OCI-LY1 (cell line): ENCODE data around the gene CACNA1D.

ENCODE experiments used
- H2AFZ ChIP-seq: fragments of 200-600 bp; sonication (generic), shearing (Covaris generic); 2 replicates; pipeline ENCODE4 v1.6.0; 2014; ENCODE audit warnings: antibody characterized with exemption, mild to moderate bottlenecking, low read length
- H3F3A ChIP-seq: fragments of 200-600 bp; sonication (generic), shearing (Covaris generic); 2 replicates; pipeline ENCODE4 v1.6.0; 2014; ENCODE audit warnings: mild to moderate bottlenecking, antibody characterized with exemption, low read length, moderate library complexity; ENCODE audit not compliant: insufficient read depth
- H3K27ac ChIP-seq: fragments of 200-600 bp; sonication (generic); 2 replicates; pipeline ENCODE4 v1.5.1; 2014; ENCODE audit warnings: low read length, mixed run types, mild to moderate bottlenecking, low read depth; ENCODE audit not compliant: poor library complexity, severe bottlenecking
- H3K27me3 ChIP-seq: fragments of 200-600 bp; sonication (generic); 2 replicates; pipeline ENCODE4 v1.6.0; 2014; ENCODE audit warnings: antibody characterized with exemption, mild to moderate bottlenecking, low read length, moderate library complexity; ENCODE audit not compliant: insufficient read depth
- H3K36me3 ChIP-seq: fragments of 200-600 bp; sonication (generic); 2 replicates; pipeline ENCODE4 v1.6.1; 2014; ENCODE audit warnings: mild to moderate bottlenecking, antibody characterized with exemption, low read length, moderate library complexity, mixed read lengths; ENCODE audit not compliant: insufficient read depth
- H3K4me1 ChIP-seq: fragments of 200-600 bp; sonication (generic); 2 replicates; pipeline ENCODE4 v1.5.1; 2014; ENCODE audit warnings: mild to moderate bottlenecking, low read length, moderate library complexity; ENCODE audit not compliant: insufficient read depth, severe bottlenecking
- H3K4me2 ChIP-seq: fragments of 200-600 bp; sonication (generic), shearing (Covaris generic); 2 replicates; pipeline ENCODE4 v1.6.1; 2014; ENCODE audit warnings: low read length
- H3K4me3 ChIP-seq: fragments of 200-600 bp; sonication (generic); 2 replicates; pipeline ENCODE4 v1.5.1; 2014; ENCODE audit warnings: low read length, low read depth, mild to moderate bottlenecking, mixed read lengths; ENCODE audit not compliant: poor library complexity, severe bottlenecking
- H3K79me2 ChIP-seq: fragments of 200-600 bp; shearing (Covaris generic); 2 replicates; pipeline ENCODE4 v1.6.1; 2016; ENCODE audit warnings: mixed run types, low read length, mixed read lengths; ENCODE audit not compliant: insufficient read depth
- H3K9ac ChIP-seq: fragments of 200-600 bp; sonication (generic), shearing (Covaris generic); 2 replicates; pipeline ENCODE4 v1.6.1; 2014; ENCODE audit warnings: mild to moderate bottlenecking, low read length, mixed read lengths
- H3K9me2 ChIP-seq: fragments of 200-600 bp; sonication (generic), shearing (Covaris generic); 2 replicates; pipeline ENCODE4 v1.6.1; 2014; ENCODE audit warnings: low read depth, mild to moderate bottlenecking, low read length, mixed read lengths
- H3K9me3 ChIP-seq: fragments of 200-600 bp; shearing (Covaris generic); 2 replicates; pipeline ENCODE4 v1.6.1; 2014; ENCODE audit warnings: low read length, mixed read lengths
- H4K20me1 ChIP-seq: fragments of 200-600 bp; sonication (generic), shearing (Covaris generic); 2 replicates; pipeline ENCODE4 v1.6.0; 2016; ENCODE audit warnings: mild to moderate bottlenecking, low read length; ENCODE audit not compliant: insufficient read depth
- EZH2 ChIP-seq: fragments of 200-600 bp; sonication (generic), shearing (Covaris generic); IDR thresholded peaks from 2 replicates; pipeline ENCODE4 v1.8.0; 2017; ENCODE audit warnings: borderline replicate concordance, mixed run types, mild to moderate bottlenecking, antibody characterized with exemption, low read length, moderate library complexity, mixed read lengths
- TF ChIP-seq, protein P1 (sequence below): fragments of 200-600 bp; sonication (generic), shearing (Covaris generic); IDR thresholded peaks from 2 replicates; pipeline ENCODE4 v1.5.1; 2017; ENCODE audit warnings: mild to moderate bottlenecking, antibody characterized with exemption, low read length, moderate library complexity, mixed read lengths

CACNA1D gene

DNA sequence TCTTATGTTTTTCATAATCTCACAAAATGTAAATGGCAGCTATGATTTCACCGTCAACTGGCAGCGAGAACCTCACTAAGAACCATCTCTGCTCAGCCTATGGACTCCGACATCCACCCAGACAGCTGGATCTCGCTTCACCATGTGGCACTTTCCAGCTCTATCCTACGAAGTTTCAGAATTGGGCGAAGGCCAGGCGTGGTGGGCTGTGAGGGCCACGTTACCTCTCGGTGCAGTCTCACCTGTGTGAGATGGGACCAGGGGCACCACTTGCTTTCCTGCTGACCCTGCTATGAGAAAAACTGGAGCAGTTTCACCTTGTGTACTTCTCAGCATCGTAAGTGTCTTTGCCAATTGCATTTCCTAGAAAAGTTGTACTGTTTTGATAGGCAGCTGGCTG is 319.5 kb downstream of the CACNA1D start:
- TF ChIP-seq EZH2: no peak
- TF ChIP-seq, protein P1, sequence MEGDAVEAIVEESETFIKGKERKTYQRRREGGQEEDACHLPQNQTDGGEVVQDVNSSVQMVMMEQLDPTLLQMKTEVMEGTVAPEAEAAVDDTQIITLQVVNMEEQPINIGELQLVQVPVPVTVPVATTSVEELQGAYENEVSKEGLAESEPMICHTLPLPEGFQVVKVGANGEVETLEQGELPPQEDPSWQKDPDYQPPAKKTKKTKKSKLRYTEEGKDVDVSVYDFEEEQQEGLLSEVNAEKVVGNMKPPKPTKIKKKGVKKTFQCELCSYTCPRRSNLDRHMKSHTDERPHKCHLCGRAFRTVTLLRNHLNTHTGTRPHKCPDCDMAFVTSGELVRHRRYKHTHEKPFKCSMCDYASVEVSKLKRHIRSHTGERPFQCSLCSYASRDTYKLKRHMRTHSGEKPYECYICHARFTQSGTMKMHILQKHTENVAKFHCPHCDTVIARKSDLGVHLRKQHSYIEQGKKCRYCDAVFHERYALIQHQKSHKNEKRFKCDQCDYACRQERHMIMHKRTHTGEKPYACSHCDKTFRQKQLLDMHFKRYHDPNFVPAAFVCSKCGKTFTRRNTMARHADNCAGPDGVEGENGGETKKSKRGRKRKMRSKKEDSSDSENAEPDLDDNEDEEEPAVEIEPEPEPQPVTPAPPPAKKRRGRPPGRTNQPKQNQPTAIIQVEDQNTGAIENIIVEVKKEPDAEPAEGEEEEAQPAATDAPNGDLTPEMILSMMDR: no peak
- H3K79me2 ChIP-seq: no peaks in the 10 kb centered on the region
- H3K4me3 ChIP-seq: no peak overlapping the region
- no peaks in the 10 kb centered on the region for H3K9me3 ChIP-seq
- no peaks in the 10 kb centered on the region for H3K9me2 ChIP-seq
- no peak overlapping the region for H2AFZ ChIP-seq
- H3K4me2 ChIP-seq: no peak overlapping the region
- H3K27ac ChIP-seq: no peak overlapping the region
- no peaks in the 10 kb centered on the region for H4K20me1 ChIP-seq
- H3K4me1 ChIP-seq: no peaks in the 10 kb centered on the region
- H3K9ac ChIP-seq: no peak overlapping the region
- no peaks in the 10 kb centered on the region for H3K27me3 ChIP-seq
- H3F3A ChIP-seq: no peaks in the 10 kb centered on the region
- H3K36me3 ChIP-seq: no peaks in the 10 kb centered on the region

DNA sequence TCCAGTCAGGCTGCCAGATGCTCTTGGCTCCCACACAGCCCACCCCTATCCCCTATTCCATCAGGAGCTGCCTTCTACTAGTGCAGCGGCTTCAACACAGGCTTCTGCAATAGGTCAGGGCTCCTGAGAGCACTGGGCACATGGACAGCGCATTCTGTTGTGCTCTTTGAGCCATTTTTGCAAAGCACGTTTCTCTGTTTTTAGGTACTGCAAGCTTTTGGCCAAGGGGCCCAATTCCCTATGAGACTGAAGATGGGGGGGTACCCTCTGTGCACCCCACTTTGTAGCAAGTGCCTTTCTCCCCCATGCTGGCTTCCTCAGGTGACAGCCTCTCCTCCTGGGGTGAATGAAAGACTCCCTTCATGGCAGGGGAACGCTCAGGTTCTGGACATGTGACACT is 320.7 kb downstream of the CACNA1D start:
- Histone ChIP-seq H3K79me2 (no peaks in the 10 kb centered on the region), H2AFZ (no peak overlapping the region), H3K4me3 (no peak overlapping the region), H3K4me1 (no peaks in the 10 kb centered on the region), H3K36me3 (no peaks in the 10 kb centered on the region), H3K27me3 (no peaks in the 10 kb centered on the region), H3K4me2 (no peak overlapping the region), H3K27ac (no peak overlapping the region), H3K9me3 (no peaks in the 10 kb centered on the region), H3K9me2 (no peaks in the 10 kb centered on the region), H3K9ac (no peak overlapping the region), H3F3A (no peaks in the 10 kb centered on the region), H4K20me1 (no peaks in the 10 kb centered on the region)
- TF ChIP-seq, protein P1: no peak
- no peak for TF ChIP-seq EZH2

DNA sequence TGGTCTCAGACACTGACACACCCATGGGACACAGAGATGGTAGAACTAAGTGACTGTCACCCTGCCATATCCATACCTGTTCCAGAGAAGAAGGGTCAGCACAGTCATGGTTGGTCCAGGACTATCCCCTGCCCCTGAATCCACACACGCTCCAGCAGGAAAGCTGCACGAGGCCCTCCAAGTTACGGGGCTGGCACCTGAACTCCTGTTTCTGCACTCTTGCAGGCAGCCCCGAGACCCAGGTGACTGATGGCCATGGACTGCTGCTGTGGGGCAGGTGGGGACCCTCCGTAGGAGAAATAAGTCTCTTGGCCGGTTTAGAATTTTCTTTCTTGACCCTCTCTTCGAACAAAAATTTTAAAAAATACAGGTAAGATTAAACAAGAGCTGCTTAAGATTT is 321.2 kb downstream of the CACNA1D start:
- Histone ChIP-seq H3K4me2 (no peak overlapping the region), H3F3A (no peaks in the 10 kb centered on the region), H3K36me3 (no peaks in the 10 kb centered on the region), H3K79me2 (no peaks in the 10 kb centered on the region), H3K4me3 (no peak overlapping the region), H3K27me3 (no peaks in the 10 kb centered on the region), H3K9ac (no peak overlapping the region), H3K4me1 (no peaks in the 10 kb centered on the region), H3K9me2 (no peaks in the 10 kb centered on the region), H3K9me3 (no peaks in the 10 kb centered on the region), H3K27ac (no peak overlapping the region), H4K20me1 (no peaks in the 10 kb centered on the region), H2AFZ (no peak overlapping the region)
- TF ChIP-seq, protein P1: no peak
- no peak for TF ChIP-seq EZH2
